Fibroblast of skin of back (primary cell): ENCODE data around the gene SERPING1.
A peak's percentile ranks its signal among the peaks of the same experiment; 100 is the strongest.

Source experiments
- DNase-seq: peaks from one replicate; pipeline ENCODE4 v3.0.0-alpha.2; 2013

SERPING1 gene

DNA sequence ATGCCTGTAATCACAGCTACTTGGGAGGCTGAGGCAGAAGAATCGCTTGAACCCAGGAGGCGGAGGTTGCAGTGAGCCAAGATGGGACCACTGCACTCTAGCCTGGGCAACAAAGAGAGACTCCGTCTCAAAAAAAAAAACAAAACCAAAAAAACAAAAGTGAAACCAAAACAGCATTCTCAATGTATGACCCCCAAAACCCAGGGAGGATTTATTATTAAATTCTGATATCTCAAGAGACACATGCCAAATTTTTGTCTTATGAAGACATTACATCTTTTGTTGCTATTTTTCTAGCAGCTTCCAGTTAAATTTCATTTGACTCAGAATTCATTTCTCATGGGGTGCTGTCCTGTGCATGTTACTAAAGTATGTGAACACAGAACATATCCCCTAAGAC, 55.2 kb downstream of the SERPING1 start:
- DNase-seq = peak; percentile 31

DNA sequence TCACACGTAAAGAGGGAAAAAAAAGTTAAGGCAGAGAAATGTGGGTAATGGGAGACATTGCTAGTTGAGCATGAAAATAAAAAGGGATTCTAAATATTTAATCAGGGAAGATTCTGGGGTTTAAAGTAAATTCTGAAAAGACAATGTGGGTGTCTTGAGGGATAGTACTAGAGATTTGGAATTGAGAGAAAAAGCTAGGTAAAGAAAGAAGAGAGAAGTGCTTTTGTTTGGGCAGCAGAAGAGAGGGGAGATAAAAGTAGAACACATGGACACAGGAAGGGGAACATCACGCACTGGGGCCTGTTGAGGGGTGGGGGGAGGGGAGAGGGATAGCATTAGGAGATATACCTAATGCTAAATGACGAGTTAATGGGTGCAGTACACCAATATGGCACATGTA, 55.7 kb downstream of the SERPING1 start:
- DNase-seq = no peak

DNA sequence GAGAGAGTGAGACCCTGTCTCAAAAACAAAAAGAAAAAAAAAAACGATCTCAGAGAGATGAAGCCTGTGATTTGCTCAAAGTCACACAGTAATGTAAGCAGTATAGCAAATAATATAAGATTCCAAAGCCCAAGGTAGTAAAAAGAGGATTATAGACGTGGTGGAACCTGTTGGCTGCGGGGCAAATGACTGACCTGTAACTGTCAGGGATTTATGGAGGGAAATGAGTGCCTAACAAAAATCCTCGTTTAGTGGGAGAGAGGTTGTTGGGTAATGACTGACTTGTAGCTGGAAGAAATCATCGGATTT, 59.4 kb downstream of the SERPING1 start:
- no peak for DNase-seq

DNA sequence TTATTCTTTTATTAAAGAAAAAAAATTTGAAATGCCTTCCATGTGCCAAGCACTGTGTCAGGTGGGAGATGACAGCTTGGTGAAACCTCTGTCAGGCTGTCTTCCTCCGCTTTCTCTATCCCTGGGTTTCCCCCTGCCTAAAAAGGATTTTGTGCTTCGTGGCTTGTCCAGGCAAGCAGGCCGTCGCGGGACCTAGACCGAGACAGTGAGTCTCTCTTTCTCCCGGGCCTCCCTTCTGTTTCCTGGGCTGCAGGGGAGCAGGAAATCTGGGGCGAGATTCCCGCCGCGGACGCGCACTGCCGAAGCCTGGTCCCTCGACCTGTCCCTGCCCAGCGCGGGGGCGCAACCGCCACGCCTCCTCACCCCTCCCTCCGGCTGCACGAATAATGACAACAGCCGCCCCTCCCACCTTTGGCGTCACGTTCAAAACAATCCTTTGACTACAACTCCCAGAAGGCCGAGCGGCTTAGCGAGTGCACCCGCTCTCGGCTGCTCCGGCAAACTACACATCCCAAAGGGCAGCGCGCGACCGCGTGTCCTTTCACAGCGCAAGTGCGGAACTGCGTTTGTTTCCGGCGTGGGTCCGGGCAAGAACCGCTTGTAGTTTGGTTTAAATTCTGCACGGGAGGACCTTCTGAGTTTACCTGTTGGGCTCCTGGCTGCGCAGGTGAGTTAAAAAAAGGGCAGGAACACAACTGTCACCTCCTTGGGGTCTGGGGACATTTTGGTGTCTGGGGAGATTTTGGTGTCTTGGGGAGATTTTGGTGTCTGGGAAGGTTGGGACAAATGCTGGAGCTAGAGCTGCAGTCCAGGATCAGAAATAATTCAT, 59.9 kb downstream of the SERPING1 start, which contains the start of gene CLP1:
Gene CLP1, plus strand, starts transcription at position 569 of the 829 bp plus-strand sequence. CDS start 1,715 bp downstream, outside the sequence.
- DNase-seq = peak; percentile 99

DNA sequence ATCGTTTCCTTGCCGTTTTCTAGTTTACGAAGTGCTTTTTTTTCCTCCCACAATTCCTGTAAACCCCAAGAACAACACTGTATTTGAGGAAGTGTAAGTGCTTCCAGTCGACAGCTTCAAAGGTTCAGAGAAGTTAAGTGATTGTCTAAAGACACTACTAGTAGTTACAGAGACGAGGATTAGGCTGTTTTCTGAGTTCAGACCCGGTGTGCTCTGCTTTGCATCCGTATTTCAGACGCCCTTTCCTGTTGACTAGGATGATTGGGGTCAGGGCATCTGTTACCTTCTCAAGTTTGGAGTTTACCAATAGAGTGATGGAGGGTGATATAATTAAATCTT, 60.5 kb downstream of the SERPING1 start:
- DNase-seq = no peak

DNA sequence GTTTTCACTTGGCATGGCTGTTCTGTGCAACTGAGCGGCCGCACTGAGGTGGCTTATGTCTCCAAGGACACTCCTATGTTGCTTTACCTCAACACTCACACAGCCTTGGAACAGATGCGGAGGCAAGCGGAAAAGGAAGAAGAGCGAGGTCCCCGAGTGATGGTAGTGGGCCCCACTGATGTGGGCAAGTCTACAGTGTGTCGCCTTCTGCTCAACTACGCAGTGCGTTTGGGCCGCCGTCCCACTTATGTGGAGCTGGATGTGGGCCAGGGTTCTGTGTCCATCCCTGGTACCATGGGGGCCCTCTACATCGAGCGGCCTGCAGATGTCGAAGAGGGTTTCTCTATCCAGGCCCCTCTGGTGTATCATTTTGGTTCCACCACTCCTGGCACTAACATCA, 62.2 kb downstream of the SERPING1 start:
- DNase-seq = no peak

DNA sequence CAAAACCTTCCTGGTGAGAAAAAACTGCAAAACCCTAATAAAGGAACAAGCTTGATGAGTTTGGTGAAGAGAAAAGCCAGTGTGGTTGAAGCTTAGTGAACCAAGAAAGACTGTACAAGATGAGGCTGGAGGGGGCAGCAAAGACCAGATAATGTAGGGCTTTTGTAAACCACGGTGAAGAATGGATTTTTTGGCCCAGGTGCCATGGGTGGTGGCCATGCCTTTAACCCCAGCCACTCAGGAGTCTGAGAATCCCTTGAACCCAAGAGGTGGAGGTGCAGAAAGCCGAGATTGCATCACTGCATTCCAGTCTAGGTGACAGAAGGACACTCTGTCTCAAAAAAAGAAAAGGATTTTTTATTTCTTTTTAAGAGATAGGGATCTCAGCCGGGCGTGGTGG, 65.4 kb downstream of the SERPING1 start:
- DNase-seq = no peak

DNA sequence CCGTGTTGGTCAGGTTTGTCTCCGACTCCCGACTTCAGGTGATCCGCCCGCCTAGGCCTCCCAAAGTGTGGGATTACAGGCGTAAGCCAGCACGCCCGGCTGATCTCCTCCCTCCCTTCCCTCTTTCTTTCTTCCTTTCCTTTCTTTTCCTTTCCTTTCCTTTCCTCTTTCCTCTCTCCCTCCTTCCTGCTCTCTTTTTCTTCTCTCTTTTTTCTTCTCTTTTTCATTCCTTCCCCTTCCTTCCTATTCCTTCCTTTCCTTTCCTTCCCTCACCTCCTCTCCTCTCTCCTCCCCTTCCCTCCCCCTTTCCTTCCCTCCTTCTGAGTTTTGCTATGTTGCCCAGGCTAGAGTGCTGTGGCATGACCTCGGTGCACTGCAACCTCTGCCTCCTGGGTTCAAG, 66.5 kb downstream of the SERPING1 start:
- DNase-seq = no peak
